Measurements from ENCODE around the gene TCTN1.
A peak's percentile ranks its signal among the peaks of the same experiment; 100 is the strongest.

Gene TCTN1

DNA sequence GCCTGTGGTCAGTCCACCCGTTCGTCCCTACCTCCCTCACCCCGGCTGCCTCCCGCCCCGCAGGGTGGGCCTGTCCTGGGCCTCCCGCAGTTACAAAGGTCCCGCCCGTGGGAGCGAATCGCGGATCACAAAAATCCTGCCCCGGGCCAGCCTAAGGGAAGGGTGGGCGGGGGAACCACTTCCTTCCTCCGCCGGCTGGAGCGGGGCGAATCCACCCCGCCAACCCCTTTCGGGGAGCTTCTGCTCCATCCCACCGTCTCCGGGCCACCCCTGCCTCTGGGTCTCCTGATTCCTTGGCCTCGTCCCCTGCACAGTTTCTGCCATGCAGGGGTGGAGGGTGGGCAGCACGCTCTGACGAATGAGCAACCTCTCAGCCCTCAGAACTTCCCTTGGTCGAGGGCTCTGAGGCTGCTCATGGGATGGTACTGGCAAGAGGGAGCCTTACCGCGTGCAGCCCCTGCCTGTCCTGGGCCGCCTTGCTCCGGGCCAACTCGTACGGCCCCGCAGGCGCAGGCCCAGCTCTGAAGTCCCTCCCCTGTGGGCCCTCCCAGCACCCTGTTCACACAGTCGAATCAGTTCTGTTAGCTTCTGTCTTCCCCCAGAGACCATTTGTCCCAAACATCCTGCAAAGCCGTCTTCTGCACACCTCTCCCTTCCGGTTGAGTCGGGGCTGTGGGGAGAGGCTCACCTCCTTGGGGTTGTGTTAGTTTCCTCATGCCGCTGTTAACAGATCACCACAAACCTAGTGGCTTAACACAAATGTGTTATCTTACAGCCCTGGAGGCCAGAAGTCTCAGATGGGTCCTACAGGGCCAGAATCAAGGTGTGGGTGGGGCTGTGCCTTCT is 75.6 kb downstream of the TCTN1 start:
- Mint-ChIP-seq H3K4me1 (peaks cover 25% of the 10 kb centered on the region), H3K27me3 (ENCODE audit: low read depth, poor library complexity) (peaks cover 15% of the 10 kb centered on the region), H3K9me3 (peaks cover 20% of the 10 kb centered on the region), H3K27ac (peak overlapping the region; percentile 90), H3K4me3 (peak overlapping the region; percentile 85), H3K36me3 (ENCODE audit: low read depth) (peaks cover 19% of the 10 kb centered on the region)
- DNase-seq: peak; percentile 66
- TF ChIP-seq, protein P1, sequence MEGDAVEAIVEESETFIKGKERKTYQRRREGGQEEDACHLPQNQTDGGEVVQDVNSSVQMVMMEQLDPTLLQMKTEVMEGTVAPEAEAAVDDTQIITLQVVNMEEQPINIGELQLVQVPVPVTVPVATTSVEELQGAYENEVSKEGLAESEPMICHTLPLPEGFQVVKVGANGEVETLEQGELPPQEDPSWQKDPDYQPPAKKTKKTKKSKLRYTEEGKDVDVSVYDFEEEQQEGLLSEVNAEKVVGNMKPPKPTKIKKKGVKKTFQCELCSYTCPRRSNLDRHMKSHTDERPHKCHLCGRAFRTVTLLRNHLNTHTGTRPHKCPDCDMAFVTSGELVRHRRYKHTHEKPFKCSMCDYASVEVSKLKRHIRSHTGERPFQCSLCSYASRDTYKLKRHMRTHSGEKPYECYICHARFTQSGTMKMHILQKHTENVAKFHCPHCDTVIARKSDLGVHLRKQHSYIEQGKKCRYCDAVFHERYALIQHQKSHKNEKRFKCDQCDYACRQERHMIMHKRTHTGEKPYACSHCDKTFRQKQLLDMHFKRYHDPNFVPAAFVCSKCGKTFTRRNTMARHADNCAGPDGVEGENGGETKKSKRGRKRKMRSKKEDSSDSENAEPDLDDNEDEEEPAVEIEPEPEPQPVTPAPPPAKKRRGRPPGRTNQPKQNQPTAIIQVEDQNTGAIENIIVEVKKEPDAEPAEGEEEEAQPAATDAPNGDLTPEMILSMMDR (IDR thresholded peaks at IDR 0.05): no peak

DNA sequence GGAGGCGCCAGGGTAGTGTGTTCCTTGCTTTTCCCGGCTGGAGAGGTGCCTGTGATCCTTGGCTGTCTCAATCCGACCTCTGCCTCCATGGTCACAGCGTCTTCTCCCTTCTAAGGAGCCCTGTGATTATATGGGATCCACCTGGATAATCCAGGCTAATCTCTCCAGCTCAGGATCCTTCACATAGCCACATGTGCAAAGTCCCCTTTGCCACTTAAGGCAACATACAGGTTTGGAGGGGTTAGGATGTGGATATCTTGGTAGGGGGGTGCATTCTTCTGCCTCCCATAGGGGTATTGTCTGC is 76.2 kb downstream of the TCTN1 start:
- DNase-seq: no peak
- Mint-ChIP-seq H3K4me1 (peaks cover 28% of the 10 kb centered on the region), H3K27ac (no peak overlapping the region)

DNA sequence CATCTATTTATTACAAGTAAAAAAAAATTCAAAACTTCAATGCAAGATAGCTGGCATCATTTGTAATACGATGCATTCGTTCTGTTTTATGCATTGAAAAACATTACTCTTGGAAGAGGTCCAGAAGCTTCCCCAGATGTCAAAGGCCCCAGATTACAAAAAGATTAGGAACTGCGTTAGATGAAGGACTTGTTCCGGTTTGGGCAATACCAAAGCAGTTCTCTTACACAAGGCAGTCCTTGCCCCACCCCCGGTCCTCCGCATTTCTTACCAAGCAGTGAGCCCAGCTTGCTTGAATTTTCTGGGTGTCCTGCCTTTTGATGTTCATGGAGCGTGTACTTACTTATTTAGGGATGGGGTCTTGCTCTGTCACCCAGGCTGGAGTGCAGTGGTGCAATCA is 79.8 kb downstream of the TCTN1 start:
- peaks cover 4% of the 10 kb centered on the region for H3K27me3 Mint-ChIP-seq (ENCODE audit: low read depth, poor library complexity)
- TF ChIP-seq, protein P1 (IDR thresholded peaks at IDR 0.05): no peak

More for the DNA sequence above, 76.2 kb downstream of the TCTN1 start:
- peaks cover 13% of the 10 kb centered on the region for H3K36me3 Mint-ChIP-seq (ENCODE audit: low read depth)
- H3K4me3 Mint-ChIP-seq: peak overlapping the region; percentile 85
- H3K9me3 Mint-ChIP-seq: peaks cover 15% of the 10 kb centered on the region
- TF ChIP-seq, protein P1 (IDR thresholded peaks at IDR 0.05): no peak
- H3K27me3 Mint-ChIP-seq (ENCODE audit: low read depth, poor library complexity): peaks cover 15% of the 10 kb centered on the region

DNA sequence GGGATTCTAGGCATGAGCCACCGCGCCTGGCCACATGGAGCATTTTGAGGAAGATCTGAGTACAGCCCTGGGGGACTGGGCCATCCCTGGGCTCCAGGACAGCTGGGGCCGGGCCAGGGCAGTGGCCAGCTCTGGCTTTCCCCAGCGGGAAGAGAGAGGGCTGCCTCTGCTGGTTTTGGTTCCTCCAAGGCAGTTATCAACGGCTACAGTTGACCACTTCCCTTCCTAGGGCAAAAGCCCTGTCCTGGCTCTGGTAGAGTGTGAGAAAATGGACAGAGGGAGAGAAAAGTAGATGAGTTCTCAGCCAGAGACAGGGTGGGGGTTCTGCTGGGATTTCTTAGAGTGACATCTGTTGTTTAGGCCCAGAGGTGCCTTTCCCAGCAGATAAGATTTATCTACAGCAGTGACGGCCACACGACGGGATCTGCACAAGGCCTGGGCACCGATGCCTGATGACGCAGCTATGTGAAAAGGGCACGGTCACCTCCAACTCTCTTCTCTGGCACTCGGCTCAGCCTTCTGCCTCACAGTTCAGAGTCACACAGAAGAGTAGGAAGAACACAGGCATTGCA is 80.5 kb downstream of the TCTN1 start:
- Mint-ChIP-seq H3K4me1 (peaks cover 20% of the 10 kb centered on the region), H3K36me3 (ENCODE audit: low read depth) (no peaks in the 10 kb centered on the region), H3K27ac (no peak overlapping the region), H3K9me3 (no peaks in the 10 kb centered on the region), H3K27me3 (ENCODE audit: low read depth, poor library complexity) (peaks cover 4% of the 10 kb centered on the region), H3K4me3 (no peak overlapping the region)
- no peak for DNase-seq
- TF ChIP-seq, protein P1 (IDR thresholded peaks at IDR 0.05): no peak

More for the DNA sequence above, 79.8 kb downstream of the TCTN1 start:
- H3K36me3 Mint-ChIP-seq (ENCODE audit: low read depth): no peaks in the 10 kb centered on the region
- no peak overlapping the region for H3K27ac Mint-ChIP-seq
- peaks cover 21% of the 10 kb centered on the region for H3K4me1 Mint-ChIP-seq
- H3K4me3 Mint-ChIP-seq: no peak overlapping the region
- H3K9me3 Mint-ChIP-seq: no peaks in the 10 kb centered on the region
- DNase-seq: no peak

DNA sequence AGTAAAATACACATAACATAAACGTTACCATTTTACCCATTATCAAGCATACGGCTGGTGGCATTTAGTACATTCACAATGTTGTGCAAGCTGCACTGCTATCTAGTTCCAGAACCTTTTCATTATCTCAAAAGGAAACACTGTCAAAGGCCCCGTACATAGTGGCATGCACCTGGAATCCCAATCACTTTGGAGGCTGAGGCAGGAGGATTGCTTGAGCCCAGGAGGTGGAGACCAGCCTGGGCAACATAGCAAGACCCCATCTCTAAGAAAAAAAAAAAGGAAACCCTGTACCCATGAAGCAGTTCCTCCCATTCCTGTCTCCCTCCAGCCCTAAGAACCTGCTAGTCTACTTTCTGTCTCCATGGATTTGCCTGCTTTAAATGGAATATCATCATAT is 82.4 kb downstream of the TCTN1 start:
- Mint-ChIP-seq H3K4me3 (no peak overlapping the region), H3K27ac (no peak overlapping the region), H3K27me3 (ENCODE audit: low read depth, poor library complexity) (peaks cover 4% of the 10 kb centered on the region), H3K4me1 (peaks cover 11% of the 10 kb centered on the region), H3K36me3 (ENCODE audit: low read depth) (no peaks in the 10 kb centered on the region), H3K9me3 (no peaks in the 10 kb centered on the region)
- DNase-seq: no peak
- TF ChIP-seq, protein P1 (IDR thresholded peaks at IDR 0.05): no peak
